Kidney glomerular epithelial cell (primary cell): Measurements from ENCODE around the gene DLX5.
"Not testable (repeated sequence)": the region's sequence is repeated elsewhere in the genome, so short reads cannot be mapped to it uniquely, and the experiment has no call there.

Experiments used
- DNase-seq: peaks from one replicate; lab custom pipeline; 2025; lab: John Stamatoyannopoulos, UW

DLX5 gene

DNA sequence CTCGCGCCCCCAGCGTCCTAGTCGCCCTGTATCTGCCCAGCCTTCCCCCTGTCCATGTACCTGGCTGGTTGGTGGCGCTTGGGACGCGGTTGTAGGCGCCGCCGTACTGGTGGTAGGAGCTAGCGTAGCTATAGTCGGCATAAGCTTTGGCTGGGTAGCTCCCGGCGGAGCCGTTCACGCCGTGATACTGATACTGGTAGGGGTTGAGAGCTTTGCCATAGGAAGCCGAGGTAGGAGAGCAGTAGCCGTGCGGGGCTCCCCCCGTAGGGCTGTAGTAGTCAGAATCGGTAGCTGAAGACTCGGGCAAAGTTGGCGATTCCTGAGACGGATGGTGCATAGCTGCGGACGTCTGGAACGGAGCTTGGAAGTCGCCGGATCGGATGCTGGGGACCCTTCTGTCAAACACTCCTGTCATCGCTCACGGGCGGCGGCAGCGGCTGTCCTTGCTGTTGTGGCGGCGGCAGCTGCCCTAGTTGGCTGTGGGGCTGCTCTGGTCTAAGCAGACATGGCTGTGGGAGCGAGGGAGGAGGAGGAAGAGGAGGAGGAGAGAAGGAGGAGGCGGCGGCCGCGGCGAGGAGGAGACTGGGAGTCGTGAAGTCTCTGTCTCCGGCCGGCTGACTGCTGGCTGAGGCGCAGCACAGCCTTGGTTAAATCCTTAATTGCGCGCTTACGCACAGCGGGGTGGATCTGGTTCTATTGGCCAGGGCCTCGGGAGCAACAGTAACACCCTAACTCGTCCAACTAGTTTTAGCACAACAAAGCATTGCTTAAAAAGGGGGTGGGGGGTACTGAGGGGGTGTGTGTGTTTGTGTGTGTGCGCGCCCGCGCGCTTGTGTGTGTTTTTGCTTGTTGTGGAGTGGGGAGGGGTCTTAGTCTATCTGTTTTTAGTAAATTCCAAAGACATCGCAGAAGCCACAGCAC lies at the start of gene DLX5:
Gene DLX5 (minus strand): TSS at position 623 of the 921 bp plus-strand sequence. CDS start 208 bp downstream, at position 415.
- no peak for DNase-seq

DNA sequence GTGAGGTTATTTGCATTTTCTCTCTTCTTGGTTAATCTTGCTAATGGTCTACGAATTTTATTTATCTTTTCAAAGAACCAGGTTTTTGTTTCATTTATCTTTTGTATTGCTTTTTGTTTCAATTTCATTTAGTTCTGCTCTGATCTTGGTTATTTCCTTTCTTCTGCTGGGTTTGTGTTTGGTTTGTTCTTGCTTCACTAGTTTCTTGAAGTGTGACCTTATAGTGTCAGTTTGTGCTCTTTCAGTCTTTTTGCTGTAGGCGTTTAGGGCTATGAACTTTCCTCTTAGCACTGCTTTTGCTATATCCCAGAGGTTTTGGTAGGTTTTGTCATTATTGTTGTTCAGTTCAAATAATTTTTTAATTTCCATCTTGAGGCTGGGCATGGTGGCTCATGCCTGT lies 47.4 kb upstream of the DLX5 start:
- DNase-seq, result not testable (repeated sequence)

DNA sequence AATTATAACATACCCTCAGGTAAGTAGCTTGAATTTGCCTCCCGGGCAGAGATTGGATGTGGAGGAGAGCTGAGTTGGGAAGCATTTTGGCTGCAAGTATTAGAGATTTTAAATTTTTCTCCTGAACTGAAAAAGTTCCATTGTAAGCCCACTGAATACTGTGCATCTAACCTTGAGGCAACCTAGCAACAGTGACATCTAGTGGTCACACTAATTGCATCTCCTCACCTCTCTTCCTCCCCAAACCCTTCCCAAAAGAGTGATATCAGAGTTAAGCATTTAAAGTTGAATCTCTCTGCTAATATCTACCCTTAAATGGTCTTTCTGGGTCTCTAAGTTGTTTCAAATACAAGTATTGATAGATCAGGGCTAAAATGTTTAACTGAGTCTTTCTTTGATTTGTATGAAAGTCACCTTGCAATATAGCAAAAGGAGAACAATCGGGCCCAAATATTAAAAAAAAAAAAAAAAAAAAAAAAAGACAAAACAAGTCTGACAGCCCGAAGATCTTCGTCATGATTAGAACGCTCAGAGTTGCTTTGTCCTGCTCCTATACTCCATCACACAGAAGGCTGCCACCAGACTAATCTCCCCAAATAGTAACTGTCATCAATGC lies 40.4 kb upstream of the DLX5 start:
- DNase-seq, result peak; percentile 44

DNA sequence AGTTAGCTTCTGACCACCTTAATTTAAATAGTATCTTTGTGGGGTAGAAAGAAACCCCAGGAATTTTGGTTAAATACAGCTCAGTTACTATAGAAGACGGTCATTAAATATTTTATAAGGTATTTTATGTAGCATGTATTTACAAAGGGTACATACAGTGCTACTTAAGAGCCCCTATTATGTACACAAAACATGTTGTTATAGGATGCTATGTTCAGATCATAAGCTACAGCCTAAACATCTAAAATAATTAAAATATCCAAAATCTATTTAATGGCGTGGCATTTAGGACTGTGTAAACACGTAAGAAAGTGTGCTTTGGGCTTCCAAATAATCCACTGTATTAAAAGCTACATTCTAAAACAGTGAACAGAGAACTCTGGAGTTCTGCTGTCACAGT lies 39.4 kb upstream of the DLX5 start:
- no peak for DNase-seq

DNA sequence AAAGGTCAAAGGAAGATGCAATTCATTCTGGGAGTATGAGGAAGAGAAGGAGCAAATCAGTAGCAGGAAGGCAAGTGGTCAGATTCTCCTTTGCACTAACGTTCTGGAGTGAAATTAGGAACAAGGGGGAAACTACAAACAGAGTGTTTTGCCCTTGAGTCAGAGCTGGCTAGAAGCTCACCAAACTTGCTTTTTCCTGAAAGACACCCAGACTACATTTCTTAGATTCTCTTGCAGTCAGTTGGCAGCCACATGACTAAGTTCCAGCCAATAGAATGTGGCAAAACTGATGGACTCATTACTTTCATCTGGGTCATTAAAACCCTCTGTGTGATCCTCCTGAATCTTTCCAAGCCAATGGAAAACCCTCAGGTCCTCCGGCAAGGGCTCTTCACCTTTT lies 18.6 kb upstream of the DLX5 start:
- DNase-seq, result no peak

DNA sequence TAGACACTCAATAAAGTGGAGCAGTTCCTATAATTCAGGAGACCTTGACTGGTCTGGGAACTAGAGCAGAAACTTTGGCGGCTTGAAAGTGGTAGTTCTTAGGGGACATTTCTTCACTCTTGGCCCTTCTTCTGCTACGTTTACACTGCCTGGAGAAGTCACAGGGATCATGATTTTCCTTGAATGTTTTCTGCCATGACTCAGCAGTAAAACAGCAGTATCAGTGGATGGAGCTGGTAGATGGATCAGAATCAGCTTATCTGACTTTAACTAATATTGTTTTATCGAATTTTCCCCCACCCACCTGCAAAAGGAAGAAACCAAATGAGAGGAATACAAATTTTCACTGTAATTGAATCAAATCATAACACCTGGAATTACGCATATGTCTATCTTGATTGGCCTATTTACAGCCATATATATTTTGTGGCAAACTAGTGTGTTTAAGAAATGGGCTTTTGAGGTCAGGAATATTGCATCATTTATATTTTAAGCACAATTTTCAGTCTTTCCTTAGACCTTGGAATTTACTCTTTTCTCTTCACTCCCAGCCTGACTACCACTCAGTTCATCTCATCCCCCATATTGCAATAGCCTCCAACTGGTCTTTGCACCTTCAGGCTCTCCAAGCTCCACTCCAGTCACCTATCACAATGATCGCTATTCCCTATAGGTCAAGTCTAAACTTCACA lies 14.9 kb upstream of the DLX5 start:
- DNase-seq, result no peak

DNA sequence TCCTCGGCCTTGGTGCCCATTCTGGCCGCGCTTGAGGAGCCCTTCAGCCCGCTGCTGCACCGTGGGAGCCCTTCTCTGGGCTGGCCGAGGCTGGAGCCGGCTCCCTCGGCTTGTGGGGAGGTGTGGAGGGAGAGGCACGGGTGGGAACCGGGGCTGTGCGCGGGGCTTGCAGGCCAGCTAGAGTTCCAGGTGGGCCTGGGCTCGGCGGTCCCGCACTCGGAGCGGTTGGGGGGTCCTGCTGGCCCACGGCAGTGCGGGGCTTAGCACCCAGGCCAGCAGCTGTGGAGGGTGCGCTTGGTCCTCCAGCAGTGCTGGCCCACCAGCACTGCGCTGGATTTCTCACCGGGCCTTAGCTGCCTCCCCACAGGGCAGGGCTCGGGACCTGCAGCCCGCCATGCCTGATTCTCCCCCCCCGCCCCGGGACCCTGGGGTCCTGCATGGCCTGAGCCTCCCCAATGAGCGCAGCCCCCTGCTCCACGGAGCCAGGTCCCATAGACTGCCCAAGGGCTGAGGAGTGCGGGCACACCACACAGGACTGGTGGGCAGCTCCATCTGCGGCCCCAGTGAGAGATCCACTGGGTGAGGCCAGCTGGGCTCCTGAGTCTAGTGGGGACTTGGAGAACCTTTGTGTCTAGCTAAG lies 9.7 kb upstream of the DLX5 start:
- DNase-seq, result not testable (repeated sequence)

DNA sequence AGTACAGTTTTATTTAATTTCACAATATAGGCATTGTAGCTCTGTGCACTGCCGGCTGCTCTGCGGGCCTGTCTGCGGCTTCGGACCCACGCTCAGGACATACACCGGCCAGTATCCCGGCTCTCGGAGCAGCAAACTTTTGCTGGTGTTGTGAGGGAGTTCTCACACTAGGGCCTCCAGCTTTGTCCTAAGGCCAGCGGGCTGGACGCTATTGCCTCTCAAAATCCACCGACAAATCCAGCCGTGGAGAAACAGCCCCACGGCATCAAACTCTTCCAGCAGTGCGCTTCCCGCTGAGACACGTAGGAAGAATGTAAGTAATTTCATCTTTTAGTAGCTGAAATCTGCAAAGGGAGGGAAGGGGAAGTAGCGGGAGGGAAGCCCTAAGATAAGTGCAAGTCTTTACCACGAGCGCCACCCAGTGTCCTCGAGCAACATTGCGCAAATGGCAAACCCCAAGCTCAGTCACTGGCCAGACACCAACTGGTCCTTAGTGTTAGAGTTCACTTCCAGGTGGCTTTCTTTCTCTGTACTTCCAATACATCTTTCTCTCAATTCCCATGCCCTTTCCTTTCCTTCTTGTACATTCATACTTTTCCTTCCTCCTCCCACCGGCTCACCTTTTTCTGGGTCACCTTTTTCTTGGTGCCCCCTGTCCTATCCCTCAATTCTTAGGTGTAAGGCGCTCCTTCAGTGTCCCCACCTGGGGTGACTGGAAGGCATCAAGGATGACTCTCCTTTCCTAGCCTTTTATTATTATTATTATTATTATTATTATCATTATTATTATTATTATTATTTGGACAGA lies 3.0 kb upstream of the DLX5 start:
- peak; percentile 62 for DNase-seq

DNA sequence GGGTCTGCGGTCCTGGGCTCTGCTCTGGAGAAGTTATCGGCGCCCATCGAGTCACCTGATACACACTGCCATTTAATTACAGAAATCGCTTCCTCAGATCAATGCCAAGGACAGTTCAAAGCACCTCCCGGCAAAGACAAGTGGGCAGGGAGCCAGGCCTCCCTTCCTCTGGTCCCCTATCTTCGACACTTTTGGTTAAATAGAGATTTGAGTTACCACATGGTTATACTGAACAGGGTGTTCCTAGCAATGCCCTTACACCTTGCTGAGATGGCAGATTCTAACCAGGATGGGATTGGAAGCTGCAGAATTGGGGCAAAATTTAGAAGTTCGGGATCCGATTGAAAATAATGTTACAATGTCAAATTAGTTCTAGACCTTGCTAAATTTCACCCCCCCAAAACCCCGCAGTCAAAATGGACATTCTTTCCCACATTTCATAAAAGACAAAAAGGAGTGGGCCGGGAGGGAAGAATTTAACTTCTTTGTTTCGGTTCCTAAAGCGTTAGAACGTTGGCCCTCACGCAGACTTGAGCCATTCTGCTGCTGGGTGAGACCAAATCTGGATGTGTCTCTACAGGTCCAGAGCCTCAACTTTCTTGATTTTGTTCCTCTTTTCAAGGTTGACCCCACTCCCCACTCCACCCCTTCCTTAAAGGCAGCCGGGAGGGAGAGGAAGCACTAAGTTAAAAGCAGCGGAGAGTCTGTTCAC lies 2.2 kb upstream of the DLX5 start:
- DNase-seq, result no peak

DNA sequence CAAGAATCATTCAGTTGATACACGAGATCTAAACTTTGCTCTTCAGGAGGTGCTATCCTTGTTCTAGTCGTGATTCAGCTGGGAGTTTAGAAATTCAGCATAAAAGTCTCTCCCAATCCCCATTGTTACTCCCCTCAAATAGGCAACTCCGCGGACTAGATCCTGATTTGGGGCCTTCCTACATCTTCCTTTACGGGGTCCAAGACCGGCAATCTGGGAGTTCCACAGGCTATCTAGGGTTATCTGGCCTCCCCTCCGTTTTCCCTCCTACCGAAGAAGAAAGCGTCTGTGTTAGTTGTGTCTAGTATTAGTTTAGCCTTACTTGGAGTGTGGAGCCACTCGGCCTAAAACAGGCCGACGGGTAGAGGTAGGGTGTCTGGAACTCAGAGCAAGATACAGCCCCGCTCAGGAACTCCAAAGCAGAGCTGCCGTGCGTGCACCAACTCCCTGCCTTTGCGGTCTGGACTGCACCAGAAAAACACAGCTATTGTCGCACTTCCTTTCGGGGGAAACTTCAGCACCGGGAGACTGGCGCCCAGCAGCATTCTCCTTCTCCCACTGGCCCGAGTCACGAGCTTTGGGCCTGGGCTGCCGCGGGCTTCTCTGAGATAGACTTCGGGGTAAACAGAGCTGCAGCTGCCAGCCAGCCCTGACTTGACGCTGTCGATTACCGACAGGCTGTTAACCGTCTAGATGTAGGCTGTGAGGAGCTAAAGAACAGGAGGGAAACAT lies 1.5 kb upstream of the DLX5 start:
- DNase-seq, result no peak

DNA sequence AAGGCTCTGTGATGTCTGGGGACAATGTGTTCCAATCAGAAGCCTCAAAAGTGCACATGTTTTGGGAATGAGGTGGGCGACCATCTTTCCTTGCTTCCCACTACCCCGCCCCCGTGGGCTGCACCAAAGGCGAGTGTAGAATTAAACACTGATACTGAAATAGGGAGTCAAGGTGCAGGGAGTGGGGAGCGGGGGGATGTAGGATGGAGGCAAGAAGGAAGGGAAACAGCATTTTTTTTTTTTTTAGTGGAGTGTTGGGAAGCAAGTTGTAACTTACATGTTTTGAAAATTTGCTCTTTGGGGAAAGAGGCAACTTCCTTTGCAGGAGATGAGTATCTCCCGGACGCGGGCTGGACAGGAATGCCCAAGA lies 484 bp upstream of the DLX5 start:
- no peak for DNase-seq

DNA sequence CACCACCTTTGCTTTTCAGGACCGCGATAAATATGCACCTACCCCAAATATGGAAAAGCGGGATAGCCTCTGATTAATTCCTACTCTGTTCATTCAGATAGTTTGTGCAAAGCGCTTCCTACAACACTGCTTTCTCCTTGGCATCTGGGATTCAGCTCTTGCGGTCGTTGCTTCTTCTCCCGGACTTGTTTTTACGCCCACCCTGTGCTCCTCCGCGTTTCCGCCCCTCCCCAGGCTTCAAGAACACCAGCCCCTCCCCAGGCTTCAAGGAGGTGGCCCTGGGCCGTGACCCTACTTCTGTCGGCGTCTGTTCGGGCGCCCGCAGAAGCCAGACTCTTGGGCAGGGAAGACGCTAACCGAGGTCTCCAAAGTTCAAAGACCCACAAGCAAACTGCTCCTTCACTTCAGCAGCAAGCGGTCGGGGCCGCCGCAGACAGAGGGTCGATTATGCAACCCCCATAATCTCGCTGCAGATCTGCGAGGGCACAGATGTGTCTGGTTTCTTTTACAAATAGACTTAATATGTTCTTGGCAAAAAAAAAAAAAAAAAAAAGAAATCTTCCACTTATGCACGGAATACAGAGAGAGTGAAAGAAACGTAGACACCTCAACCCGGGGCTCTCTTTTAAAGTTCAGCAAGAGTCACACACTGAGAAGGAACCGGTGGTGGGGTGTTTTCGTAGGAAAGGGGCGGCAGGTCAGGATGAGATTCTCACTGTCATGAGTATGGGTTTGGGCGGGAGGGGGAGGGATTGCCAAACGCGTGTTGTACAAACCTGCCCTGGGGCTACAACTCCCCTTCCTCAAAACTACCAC lies 1.9 kb downstream of the DLX5 start:
- DNase-seq, result no peak

DNA sequence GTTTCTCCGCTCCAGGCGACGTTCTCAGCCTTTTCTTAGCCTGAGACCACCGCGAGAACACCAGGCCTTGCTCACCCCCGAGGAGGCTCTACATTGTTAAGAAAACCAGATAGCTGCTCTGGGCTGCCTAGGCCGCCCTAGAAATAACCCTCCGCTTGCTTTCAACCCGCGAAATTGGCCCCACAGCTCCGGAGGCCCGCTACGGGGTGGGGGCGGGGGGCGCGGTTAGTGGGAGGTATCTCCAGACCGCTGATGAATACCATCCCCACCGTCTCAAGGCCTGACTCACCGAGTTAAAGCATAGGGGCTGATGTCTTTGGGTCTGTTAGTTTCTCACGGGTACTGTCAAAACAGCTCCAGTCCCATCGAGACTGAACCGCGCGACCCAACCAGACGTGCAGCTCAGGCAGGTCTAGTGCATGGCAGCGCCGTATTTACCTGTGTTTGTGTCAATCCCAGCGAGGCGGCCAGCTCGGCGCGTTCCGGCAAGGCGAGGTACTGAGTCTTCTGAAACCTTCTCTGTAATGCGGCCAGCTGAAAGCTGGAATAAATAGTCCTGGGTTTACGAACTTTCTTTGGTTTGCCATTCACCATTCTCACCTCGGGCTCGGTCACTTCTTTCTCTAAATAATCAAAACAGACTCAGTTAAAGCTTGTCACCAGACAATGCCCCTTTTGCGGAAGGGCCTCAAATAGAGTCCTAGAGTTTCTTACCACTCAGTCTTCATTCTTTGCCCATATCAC lies 2.7 kb downstream of the DLX5 start:
- no peak for DNase-seq

DNA sequence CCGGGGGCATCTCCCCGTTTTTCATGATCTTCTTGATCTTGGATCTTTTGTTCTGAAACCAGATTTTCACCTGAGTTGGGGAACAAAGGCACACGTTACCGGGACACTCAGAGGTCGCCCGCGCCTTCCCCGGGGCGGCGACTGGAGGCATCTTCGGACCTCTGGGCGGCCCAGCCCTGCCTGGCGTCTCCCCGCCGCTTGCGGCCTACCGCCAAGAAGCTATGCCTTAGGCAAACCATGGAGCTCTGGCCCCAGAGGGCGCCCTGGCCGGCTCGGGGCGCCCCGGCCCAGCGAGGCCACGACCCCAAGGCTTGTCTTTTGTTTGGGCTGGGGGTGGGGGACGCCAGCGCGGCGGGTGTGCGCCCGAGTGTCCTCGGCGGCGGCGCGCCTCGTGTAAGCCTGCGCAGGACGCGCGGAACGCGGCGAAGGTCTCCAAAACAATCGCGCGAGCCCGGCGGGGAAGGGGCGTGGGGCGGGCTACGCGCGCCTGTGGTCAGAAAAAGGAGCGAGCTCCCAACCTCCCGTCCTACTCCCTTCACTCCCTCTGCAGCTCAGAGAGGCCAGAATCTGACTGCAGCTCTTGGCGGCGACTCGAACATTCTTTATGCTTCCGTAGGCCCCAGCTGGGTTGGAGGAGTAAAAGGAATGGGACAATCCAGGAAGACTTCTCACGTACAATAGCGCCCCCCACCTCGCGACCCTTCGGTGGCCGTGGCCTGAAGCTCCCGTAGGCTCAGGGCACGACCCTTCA lies 3.5 kb downstream of the DLX5 start:
- DNase-seq, result no peak

DNA sequence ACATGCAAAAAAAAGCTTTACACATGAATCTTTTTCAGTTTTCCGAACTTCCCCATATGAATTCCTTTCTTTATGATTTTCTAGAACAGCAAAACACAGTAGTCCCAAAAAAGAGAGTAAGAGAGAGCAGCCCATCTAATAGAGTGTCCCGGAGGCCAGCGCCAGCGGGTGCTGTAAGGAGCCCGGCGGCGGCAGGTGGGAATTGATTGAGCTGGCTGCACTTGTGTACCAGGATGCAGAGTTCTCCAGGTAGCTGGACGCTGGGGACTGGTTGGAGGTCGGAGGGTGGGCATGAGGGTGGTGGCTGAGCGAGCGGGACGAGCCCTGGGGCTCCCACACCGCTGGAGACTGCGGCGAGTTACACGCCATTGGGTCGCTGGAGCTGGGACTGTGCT lies 4.0 kb downstream of the DLX5 start:
- no peak for DNase-seq

DNA sequence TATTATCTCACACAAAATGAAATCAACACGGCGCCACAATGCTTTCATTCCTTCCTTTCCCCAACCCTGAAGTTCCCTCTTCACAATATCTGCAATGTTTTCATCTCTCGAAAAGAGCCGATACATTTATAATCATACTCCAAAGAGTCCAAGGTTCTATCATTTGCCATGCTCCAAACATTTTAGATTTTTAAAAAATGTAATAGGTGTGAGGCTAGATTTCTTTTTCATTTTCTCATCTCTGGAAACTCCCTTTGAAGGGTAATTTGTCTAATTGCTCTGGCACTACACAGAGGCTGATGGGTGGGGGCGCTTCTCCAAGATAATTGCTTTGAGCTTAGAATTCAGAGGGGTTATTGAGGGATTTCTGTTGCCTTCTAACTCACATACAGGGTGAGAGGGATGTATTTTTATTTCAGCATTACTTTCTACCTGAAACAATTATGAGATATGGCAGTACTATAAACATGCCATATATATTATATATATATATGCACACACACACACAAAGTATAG lies 4.9 kb downstream of the DLX5 start:
- no peak for DNase-seq

DNA sequence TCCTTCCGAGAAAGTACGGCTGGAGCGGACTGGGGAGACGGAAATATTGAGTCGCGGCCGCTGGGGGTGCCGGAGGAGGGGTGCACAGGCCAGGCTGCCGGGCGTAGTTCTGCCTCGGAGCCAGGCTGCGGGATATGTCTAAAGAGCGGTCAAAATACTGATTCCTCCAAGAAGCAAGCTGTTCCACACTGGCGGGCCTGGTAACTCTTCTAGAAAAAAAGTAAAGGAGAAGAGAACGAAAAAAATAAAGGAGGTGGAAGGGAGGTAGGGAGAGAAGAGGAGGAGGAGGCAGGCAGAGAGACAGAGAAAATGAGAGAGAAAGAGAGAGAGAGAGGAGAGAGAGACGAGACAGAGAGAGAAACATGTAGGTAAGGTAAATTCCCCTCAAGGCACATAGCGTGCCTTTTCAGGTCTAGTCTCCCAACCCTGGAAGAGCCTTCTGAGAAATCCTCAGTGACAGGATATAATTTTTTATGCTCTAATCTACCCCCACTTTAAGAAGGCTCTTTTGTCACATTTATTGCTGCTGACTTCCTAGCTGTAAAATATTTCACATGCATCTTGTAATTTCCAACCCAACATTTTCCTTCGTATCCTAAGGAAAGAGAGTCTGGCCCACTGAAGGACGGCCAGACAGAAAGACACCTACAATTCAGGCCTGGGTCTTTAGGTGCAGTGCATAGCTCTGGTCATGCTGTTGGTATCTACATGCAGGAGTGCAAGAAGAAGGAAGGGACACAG lies 5.7 kb downstream of the DLX5 start:
- no peak for DNase-seq
